GM23338 (cell line): ENCODE measurements around the gene THSD4. TPM values are rescaled to one million over a fixed set of nuclear protein-coding genes. Genes with fewer than 3 reads are reported as not detected.

Source experiments
- ATAC-seq: fragments of 200-7000 bp; cut with Tn5 transposase; 3 replicates; pipeline ENCODE4 v1.9.1; 2020
- DNase-seq: peaks from one replicate; pipeline ENCODE4 v3.0.0-alpha.2; 2015; ENCODE audit warnings: low spot score
- H2AFZ ChIP-seq: fragments of 200-600 bp; sonication (generic); 2 replicates; pipeline ENCODE4 v1.8.0; 2016; ENCODE audit warnings: antibody characterized with exemption, mild to moderate bottlenecking, moderate library complexity
- H3F3A ChIP-seq: fragments of 200-600 bp; sonication (generic); replicated peaks from 2 replicates; pipeline ENCODE4 v1.8.0; 2017; ENCODE audit warnings: antibody characterized with exemption, mixed run types, low read depth
- H3K27ac ChIP-seq: fragments of 200-600 bp; sonication (generic); 2 replicates; pipeline ENCODE4 v1.6.1; 2016; ENCODE audit warnings: low read depth
- H3K27me3 ChIP-seq: fragments of 200-600 bp; sonication (generic); 2 replicates; pipeline ENCODE4 v1.8.0; 2016; ENCODE audit warnings: mild to moderate bottlenecking, mixed run types, moderate library complexity; ENCODE audit not compliant: insufficient read depth
- H3K36me3 ChIP-seq: fragments of 200-600 bp; sonication (generic); 2 replicates; pipeline ENCODE4 v1.8.0; 2016; ENCODE audit warnings: mild to moderate bottlenecking; ENCODE audit not compliant: insufficient read depth
- H3K4me1 ChIP-seq: fragments of 200-600 bp; sonication (generic); 2 replicates; pipeline ENCODE4 v1.8.0; 2016; ENCODE audit warnings: mild to moderate bottlenecking, moderate library complexity; ENCODE audit not compliant: insufficient read depth
- H3K4me2 ChIP-seq: fragments of 200-600 bp; sonication (generic); 2 replicates; pipeline ENCODE4 v1.7.1; 2017; ENCODE audit warnings: mixed run types
- H3K4me3 ChIP-seq: fragments of 200-600 bp; sonication (generic); 2 replicates; pipeline ENCODE4 v1.6.1; 2016; ENCODE audit warnings: mixed run types
- H3K79me2 ChIP-seq: fragments of 200-600 bp; sonication (generic); replicated peaks from 2 replicates; pipeline ENCODE4 v1.8.0; 2017; ENCODE audit warnings: mild to moderate bottlenecking; ENCODE audit not compliant: insufficient read depth
- H3K9me2 ChIP-seq: fragments of 200-600 bp; sonication (generic); 2 replicates; pipeline ENCODE4 v1.8.0; 2017; ENCODE audit not compliant: insufficient read depth
- H4K20me1 ChIP-seq: fragments of 200-600 bp; sonication (generic); replicated peaks from 2 replicates; pipeline ENCODE4 v1.8.0; 2017; ENCODE audit warnings: mild to moderate bottlenecking; ENCODE audit not compliant: insufficient read depth
- H3K27ac Mint-ChIP-seq: 2 replicates; pipeline ENCODE4 v1.8.0; 2020; ENCODE audit warnings: inconsistent platforms, mild to moderate bottlenecking, moderate library complexity, mixed read lengths
- H3K27me3 Mint-ChIP-seq: 3 replicates; pipeline ENCODE4 v1.8.0; 2022; ENCODE audit warnings: low read depth, mild to moderate bottlenecking, moderate library complexity, mixed read lengths, inconsistent platforms; ENCODE audit not compliant: insufficient read depth, poor library complexity
- H3K36me3 Mint-ChIP-seq: 3 replicates; pipeline ENCODE4 v1.8.0; 2021; ENCODE audit warnings: low read depth, mild to moderate bottlenecking, inconsistent platforms, moderate library complexity, mixed read lengths
- H3K4me1 Mint-ChIP-seq: 3 replicates; pipeline ENCODE4 v1.8.0; 2020; ENCODE audit warnings: mild to moderate bottlenecking, inconsistent platforms, mixed read lengths
- H3K4me3 Mint-ChIP-seq: 3 replicates; pipeline ENCODE4 v1.8.0; 2021; ENCODE audit warnings: moderate library complexity, mild to moderate bottlenecking, inconsistent platforms, mixed read lengths
- H3K9me3 Mint-ChIP-seq: 3 replicates; pipeline ENCODE4 v1.8.0; 2020; ENCODE audit warnings: moderate library complexity, mild to moderate bottlenecking, inconsistent platforms, mixed read lengths
- CREB1 ChIP-seq: fragments of 250-450 bp; sonication (Bioruptor Pico); IDR thresholded peaks from 2 replicates; pipeline ENCODE4 v1.5.0; 2020; ENCODE audit warnings: low read depth, mild to moderate bottlenecking, moderate library complexity
- EZH2phosphoT487 ChIP-seq: fragments of 200-600 bp; sonication (generic); IDR thresholded peaks from one replicate; pipeline ENCODE4 v1.8.1; 2018; ENCODE audit warnings: antibody characterized with exemption; ENCODE audit not compliant: unreplicated experiment
- JUNB ChIP-seq: IDR thresholded peaks from one replicate; pipeline ENCODE4 v1.6.1; 2016; ENCODE audit warnings: antibody characterized with exemption; ENCODE audit not compliant: unreplicated experiment
- NANOG ChIP-seq: IDR thresholded peaks from 2 replicates; pipeline ENCODE4 v1.6.1; 2016; ENCODE audit warnings: antibody characterized with exemption, borderline replicate concordance
- POLR2AphosphoS5 ChIP-seq: IDR thresholded peaks from 2 replicates; pipeline ENCODE4 v1.6.1; 2016; ENCODE audit warnings: antibody characterized with exemption, low read depth
- ZNF331 ChIP-seq: fragments of 250-450 bp; sonication (Bioruptor Pico); IDR thresholded peaks from 2 replicates; pipeline ENCODE4 v1.5.0; 2020; ENCODE audit warnings: low read depth, mild to moderate bottlenecking, moderate library complexity
- polyA plus RNA-seq: library from polyadenylated mRNA; unstranded; fragments of >200 nt; fragmentation: Nextera tagmentation; extraction: Ambion mirVana; gene quantifications from 2 replicates; pipeline ENCODE4 v1.2.1, GENCODE V29; 2016
- total RNA-seq: library from RNA; depleted of rRNA; stranded (reverse); fragments of >200 nt; shearing (Covaris generic); gene quantifications from 2 replicates; pipeline ENCODE4 v1.2.3, GENCODE V29; 2014
- TF ChIP-seq, protein P1 (sequence below), 2 experiments: fragments of 200-600 bp in 1 of 2; sonication (generic) in 1 of 2; conservative IDR thresholded peaks; 2 replicates each; pipeline versions ENCODE4 v1.5.1 to v1.6.1; 2016 to 2017; ENCODE audit warnings: antibody characterized with exemption in 2 of 2, low read depth in 2 of 2, mild to moderate bottlenecking in 2 of 2, moderate library complexity in 1 of 2
- TF ChIP-seq, protein P2 (sequence below): fragments of 250-450 bp; sonication (Bioruptor Pico); IDR thresholded peaks from 2 replicates; pipeline ENCODE4 v1.5.0; 2020; ENCODE audit warnings: mild to moderate bottlenecking, moderate library complexity

The THSD4 gene
- total and polyA plus RNA-seq, 2 experiments from 2014 or later, result 2.0 to 7.4 TPM

DNA sequence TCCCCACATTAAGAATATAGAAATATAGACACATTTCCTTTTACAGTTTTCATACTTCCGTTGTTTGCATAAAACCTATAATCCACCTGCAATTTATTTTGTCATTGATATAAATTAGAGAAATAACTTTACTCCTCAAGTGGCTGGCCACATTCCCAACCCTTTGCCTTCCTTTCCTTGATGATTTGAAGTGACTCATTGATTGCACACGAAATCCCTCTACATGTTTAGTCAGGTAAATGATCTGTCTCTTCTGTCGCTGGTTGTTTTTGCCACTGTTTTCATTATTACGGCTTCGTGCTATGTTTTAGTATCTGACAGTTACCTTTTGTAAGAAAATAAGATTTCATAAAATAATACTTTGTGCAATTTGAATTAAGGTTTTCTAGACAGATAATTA is 422.9 kb downstream of the THSD4 start:
- H3K4me2 ChIP-seq, result no peak overlapping the region
- ATAC-seq, result no peak

More for the DNA sequence above, 422.9 kb downstream of the THSD4 start:
- H4K20me1 ChIP-seq, result no peaks in the 10 kb centered on the region
- no peak overlapping the region for H3K4me3 ChIP-seq
- peaks cover 2% of the 10 kb centered on the region for H3K27me3 Mint-ChIP-seq
- H3K4me1 ChIP-seq, result no peaks in the 10 kb centered on the region
- H3K36me3 Mint-ChIP-seq, result no peaks in the 10 kb centered on the region
- TF ChIP-seq POLR2AphosphoS5 (no peak), EZH2phosphoT487 (no peak), CREB1 (CRISPR knock-in tag) (no peak), NANOG (no peak), JUNB (no peak), ZNF331 (CRISPR knock-in tag) (no peak)
- TF ChIP-seq, protein P1, sequence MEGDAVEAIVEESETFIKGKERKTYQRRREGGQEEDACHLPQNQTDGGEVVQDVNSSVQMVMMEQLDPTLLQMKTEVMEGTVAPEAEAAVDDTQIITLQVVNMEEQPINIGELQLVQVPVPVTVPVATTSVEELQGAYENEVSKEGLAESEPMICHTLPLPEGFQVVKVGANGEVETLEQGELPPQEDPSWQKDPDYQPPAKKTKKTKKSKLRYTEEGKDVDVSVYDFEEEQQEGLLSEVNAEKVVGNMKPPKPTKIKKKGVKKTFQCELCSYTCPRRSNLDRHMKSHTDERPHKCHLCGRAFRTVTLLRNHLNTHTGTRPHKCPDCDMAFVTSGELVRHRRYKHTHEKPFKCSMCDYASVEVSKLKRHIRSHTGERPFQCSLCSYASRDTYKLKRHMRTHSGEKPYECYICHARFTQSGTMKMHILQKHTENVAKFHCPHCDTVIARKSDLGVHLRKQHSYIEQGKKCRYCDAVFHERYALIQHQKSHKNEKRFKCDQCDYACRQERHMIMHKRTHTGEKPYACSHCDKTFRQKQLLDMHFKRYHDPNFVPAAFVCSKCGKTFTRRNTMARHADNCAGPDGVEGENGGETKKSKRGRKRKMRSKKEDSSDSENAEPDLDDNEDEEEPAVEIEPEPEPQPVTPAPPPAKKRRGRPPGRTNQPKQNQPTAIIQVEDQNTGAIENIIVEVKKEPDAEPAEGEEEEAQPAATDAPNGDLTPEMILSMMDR (conservative IDR thresholded peaks at IDR 0.05; ENCODE audit: low read depth in 2 of 2), result no peak
- TF ChIP-seq, protein P2, sequence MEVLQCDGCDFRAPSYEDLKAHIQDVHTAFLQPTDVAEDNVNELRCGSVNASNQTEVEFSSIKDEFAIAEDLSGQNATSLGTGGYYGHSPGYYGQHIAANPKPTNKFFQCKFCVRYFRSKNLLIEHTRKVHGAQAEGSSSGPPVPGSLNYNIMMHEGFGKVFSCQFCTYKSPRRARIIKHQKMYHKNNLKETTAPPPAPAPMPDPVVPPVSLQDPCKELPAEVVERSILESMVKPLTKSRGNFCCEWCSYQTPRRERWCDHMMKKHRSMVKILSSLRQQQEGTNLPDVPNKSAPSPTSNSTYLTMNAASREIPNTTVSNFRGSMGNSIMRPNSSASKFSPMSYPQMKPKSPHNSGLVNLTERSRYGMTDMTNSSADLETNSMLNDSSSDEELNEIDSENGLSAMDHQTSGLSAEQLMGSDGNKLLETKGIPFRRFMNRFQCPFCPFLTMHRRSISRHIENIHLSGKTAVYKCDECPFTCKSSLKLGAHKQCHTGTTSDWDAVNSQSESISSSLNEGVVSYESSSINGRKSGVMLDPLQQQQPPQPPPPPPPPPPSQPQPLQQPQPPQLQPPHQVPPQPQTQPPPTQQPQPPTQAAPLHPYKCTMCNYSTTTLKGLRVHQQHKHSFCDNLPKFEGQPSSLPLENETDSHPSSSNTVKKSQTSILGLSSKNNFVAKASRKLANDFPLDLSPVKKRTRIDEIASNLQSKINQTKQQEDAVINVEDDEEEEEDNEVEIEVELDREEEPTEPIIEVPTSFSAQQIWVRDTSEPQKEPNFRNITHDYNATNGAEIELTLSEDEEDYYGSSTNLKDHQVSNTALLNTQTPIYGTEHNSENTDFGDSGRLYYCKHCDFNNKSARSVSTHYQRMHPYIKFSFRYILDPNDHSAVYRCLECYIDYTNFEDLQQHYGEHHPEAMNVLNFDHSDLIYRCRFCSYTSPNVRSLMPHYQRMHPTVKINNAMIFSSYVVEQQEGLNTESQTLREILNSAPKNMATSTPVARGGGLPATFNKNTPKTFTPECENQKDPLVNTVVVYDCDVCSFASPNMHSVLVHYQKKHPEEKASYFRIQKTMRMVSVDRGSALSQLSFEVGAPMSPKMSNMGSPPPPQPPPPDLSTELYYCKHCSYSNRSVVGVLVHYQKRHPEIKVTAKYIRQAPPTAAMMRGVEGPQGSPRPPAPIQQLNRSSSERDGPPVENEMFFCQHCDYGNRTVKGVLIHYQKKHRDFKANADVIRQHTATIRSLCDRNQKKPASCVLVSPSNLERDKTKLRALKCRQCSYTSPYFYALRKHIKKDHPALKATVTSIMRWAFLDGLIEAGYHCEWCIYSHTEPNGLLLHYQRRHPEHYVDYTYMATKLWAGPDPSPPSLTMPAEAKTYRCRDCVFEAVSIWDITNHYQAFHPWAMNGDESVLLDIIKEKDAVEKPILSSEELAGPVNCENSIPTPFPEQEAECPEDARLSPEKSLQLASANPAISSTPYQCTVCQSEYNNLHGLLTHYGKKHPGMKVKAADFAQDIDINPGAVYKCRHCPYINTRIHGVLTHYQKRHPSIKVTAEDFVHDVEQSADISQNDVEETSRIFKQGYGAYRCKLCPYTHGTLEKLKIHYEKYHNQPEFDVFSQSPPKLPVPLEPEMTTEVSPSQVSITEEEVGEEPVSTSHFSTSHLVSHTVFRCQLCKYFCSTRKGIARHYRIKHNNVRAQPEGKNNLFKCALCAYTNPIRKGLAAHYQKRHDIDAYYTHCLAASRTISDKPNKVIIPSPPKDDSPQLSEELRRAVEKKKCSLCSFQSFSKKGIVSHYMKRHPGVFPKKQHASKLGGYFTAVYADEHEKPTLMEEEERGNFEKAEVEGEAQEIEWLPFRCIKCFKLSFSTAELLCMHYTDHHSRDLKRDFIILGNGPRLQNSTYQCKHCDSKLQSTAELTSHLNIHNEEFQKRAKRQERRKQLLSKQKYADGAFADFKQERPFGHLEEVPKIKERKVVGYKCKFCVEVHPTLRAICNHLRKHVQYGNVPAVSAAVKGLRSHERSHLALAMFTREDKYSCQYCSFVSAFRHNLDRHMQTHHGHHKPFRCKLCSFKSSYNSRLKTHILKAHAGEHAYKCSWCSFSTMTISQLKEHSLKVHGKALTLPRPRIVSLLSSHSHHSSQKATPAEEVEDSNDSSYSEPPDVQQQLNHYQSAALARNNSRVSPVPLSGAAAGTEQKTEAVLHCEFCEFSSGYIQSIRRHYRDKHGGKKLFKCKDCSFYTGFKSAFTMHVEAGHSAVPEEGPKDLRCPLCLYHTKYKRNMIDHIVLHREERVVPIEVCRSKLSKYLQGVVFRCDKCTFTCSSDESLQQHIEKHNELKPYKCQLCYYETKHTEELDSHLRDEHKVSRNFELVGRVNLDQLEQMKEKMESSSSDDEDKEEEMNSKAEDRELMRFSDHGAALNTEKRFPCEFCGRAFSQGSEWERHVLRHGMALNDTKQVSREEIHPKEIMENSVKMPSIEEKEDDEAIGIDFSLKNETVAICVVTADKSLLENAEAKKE (CRISPR knock-in tag), result no peak
- no peaks in the 10 kb centered on the region for H3K9me2 ChIP-seq
- H2AFZ ChIP-seq, result no peak overlapping the region
- no peaks in the 10 kb centered on the region; the same call in 2 of the 3 replicates for H3K9me3 Mint-ChIP-seq
- H3K4me3 Mint-ChIP-seq, result no peak overlapping the region
- H3K4me1 Mint-ChIP-seq, result no peaks in the 10 kb centered on the region
- H3K27ac Mint-ChIP-seq, result no peak overlapping the region
- no peak for DNase-seq
- no peaks in the 10 kb centered on the region for H3K79me2 ChIP-seq
- H3K27ac ChIP-seq, result no peak overlapping the region
- no peaks in the 10 kb centered on the region for H3K36me3 ChIP-seq
- no peaks in the 10 kb centered on the region for H3K27me3 ChIP-seq
- no peaks in the 10 kb centered on the region for H3F3A ChIP-seq
